Activated T-cell treated with anti-CD3 and anti-CD28 coated beads, Interleukin-2, amount 50 U/mL, for 1 hour (primary cell): ENCODE measurements around the gene ZER1.
A peak's percentile ranks its signal among the peaks of the same experiment; 100 is the strongest.
"Not testable (repeated sequence)": the region's sequence is repeated elsewhere in the genome, so short reads cannot be mapped to it uniquely, and the experiment has no call there.

Source experiments
- DNase-seq: peaks from one replicate; pipeline ENCODE4 v3.0.0-alpha.2; 2020

The ZER1 gene

GRCh38 chr9:128713941-128714573, 57.7 kb downstream of the ZER1 start:
- DNase-seq, result no peak

- DNase-seq, result no peak
Observed at GRCh38 chr9:128713411-128713780, 58.3 kb downstream of the ZER1 start.

GRCh38 chr9:128712451-128713410, 59.0 kb downstream of the ZER1 start:
- DNase-seq, result no peak

DNA sequence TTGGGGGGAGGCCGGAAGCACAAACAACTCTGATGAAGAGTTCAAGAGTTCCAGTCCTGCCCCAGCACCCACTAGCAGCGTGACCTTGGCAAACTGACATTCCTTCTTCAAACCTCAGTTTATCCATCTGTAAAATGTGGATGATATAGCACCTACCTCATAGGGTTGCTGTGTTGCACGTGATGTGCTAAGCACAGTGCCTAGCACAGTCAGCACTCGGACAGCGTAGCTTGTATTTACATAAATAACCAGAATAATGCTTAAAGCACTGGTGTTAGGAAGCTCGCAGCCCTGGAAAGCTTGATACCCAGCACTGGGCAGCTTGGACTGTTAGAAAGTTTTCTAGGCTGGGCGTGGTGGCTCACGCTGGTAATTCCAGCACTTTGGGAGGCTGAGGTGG, 64.3 kb downstream of the ZER1 start:
- DNase-seq, result no peak

DNA sequence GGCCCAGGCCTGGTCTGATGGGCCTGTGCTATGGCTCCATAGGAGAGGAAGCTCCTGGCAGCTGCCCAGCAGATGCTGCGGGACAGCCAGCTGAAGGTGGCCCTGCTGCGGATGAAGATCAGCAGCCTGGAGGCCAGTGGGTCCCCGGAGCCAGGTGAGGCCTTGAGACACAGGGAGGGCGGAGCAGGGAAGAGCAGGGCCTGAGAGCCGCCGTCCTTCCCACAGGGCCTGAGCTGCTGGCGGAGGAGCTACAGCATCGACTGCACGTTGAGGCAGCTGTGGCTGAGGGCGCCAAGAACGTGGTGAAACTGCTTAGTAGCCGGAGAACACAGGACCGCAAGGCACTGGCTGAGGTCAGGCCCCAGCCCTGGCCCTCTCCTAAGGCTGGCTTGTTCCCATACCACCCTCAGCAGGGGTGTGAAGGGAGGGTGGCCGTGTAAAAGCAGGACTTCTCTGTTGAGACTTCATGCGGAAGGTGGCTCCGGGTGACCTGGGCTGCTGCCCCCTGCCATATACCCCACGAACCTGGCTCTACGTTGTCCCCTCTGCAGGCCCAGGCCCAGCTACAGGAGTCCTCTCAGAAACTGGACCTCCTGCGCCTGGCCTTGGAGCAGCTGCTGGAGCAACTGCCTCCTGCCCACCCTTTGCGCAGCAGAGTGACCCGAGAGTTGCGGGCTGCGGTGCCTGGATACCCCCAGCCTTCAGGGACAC, 64.9 kb downstream of the ZER1 start:
- no peak for DNase-seq

DNA sequence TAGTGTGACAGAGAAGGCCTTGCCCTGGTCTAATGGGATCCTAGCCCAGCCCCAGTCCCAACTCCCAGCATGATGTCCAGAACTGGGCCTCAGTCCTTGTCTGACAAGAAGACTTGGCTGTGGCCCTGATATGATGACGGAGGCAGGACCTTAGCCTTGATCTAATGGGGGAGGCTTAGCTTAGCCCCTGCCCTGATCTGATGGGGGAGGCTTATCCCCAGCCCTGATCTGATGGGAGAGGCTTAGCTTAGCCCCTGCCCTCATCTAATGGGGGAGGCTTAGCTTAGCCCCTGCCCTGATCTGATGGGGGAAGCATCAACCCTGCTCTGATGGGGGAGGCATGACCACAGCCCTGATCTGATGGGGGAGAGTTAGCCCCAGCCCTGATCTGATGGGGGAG, 65.7 kb downstream of the ZER1 start:
- DNase-seq, result no peak

- no peak for DNase-seq
Observed at GRCh38 chr9:128705051-128705965, 66.4 kb downstream of the ZER1 start.

- DNase-seq, result no peak
Observed at GRCh38 chr9:128704356-128704670, 67.4 kb downstream of the ZER1 start.

- no peak for DNase-seq
Observed at GRCh38 chr9:128703616-128704355, 67.9 kb downstream of the ZER1 start.

- DNase-seq, result no peak
Observed at GRCh38 chr9:128702949-128703615, 68.6 kb downstream of the ZER1 start.

DNA sequence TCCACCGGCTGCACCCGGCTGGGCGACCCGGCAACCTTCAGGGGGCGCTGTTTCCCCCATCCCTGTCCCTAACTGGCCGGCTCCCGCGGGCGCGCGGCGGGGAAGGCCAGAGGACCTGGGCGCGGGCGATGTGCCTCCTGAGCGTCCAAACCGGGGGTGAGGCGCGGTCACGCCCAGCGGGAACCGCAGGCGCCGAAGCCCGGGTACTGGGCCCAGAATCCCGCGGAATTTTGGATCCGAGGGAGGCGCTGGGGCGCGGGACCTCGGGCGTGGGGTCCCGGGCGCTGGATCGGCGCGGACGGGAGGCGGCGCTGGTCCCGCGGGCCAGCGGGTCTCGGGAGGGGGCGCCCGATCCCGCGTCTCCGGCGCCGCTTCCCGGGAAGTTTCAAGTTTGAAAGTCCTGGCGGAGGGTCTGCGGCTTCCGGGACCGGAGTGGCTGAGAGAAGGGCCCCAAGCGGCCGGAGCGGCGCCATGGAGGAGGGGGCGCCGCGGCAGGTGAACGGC, 69.2 kb downstream of the ZER1 start, which contains the start of gene PKN3:
TSS of gene PKN3 (plus strand) at position 59 of the 504 bp plus-strand sequence. CDS start at position 472, 413 bp downstream.
- DNase-seq, result peak; percentile 89

DNA sequence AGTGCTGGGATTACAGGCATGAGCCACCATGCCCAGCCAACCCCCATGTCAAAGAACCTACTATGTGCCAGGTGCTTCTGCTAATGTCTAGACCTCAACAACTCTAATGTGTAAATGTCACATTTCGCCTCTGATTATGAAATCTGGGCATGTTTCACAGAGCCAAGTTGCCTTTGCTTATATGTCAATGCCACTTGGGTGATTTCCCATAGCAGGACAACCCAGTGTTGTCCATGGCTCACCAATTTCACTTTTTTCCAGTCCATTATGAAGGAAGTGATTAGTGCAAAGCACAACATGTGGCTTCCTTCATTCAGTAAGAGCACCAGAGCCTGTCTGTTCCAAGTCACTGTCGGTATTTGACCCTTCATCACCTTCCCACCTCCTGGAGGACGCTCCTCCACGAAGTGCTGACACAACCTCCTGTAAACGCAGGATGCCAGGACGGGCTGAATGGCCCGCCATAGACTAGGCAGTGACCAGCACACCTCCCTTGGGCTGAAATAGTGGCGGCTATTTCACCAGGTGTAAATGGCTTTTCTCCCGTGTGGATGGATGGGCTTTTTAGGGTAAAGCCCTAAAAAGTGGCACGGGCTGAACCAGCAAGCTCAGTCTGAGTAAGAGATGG, 70.4 kb downstream of the ZER1 start:
- no peak for DNase-seq

GRCh38 chr9:128699096-128699795, 72.5 kb downstream of the ZER1 start:
- not testable (repeated sequence) for DNase-seq

GRCh38 chr9:128696923-128697707, 74.6 kb downstream of the ZER1 start:
- no peak for DNase-seq

- no peak for DNase-seq
Observed at GRCh38 chr9:128694344-128694743, 77.4 kb downstream of the ZER1 start.

DNA sequence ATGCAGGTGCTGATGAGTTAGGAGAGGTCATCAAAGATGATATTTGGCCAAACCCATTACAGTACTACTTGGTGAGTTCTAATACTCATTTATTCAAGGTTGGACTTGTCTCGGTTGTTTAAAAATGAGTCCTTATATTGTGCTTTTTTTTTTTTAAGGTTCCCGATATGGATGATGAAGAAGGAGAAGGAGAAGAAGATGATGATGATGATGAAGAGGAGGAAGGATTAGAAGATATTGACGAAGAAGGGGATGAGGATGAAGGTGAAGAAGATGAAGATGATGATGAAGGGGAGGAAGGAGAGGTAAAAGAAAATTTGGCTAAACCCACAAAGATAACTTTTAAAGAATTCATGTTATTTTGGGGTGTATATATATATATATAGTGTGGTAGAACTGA, 78.0 kb downstream of the ZER1 start:
- not testable (repeated sequence) for DNase-seq

- DNase-seq, result no peak
Observed at GRCh38 chr9:128690684-128691034, 81.1 kb downstream of the ZER1 start.

DNA sequence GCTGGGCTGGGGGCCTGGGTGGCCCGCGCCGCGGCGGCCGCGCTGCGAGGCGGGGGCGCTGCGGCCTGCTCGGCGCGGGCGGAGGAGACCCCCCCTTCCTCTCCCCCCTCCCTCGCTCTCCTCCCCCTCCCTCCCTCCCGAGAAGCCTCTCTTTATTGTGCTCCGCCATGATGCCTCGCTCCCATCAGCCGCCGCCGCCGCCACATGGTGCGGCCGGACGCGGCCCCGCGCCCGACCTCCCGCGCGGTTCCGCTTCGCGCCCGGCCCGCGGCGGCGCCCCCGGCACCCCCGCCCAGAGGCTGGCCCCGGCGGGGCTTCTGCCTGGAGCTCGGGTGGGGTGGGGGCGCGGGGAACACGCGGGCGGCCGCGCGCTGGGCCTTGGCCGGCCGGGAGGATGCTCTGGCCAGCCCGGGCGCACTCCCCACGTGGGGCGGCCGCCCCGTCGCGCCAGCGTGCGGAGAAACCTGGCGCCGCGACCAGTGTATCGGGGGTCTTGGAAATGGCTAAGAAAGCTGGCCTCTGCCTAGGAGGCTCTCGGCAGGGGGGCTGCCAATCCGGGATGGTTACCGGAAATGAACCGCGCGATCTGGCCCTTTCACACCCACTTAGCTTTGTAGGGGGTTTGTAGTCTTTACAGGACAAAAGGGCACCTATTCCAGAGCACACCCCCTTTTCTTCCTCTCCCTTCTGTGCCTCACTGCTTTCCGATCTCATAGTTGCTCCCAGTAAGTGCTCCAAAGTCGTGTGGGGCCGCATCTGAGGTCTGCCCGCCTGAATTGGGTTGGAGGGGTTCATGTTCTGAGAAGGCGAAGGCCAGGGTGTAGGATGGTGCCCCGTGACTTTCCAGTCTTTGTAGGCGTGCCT, 81.7 kb downstream of the ZER1 start:
- DNase-seq, result peak; percentile 59
